ENCODE measurements around the gene C16orf89. TPM values are rescaled to one million over a fixed set of nuclear protein-coding genes. Genes with fewer than 3 reads are reported as not detected.

The C16orf89 gene
- total RNA-seq, 6 experiments from 2014 or later: not detected

GRCh38 chr16:5072334-5073278, 6.8 kb upstream of the C16orf89 start:
- peak overlapping the region; percentile 98 for H3K4me3 Mint-ChIP-seq
- TF ChIP-seq CTCF (IDR thresholded peaks at IDR 0.05): no peak
- no peak for DNase-seq
- peaks cover 23% of the 10 kb centered on the region for H3K4me1 Mint-ChIP-seq (ENCODE audit: low read depth)
- peak overlapping the region; percentile 97 for H3K27ac Mint-ChIP-seq
- peaks cover 2% of the 10 kb centered on the region for H3K27me3 Mint-ChIP-seq (ENCODE audit: insufficient read depth)
- H3K36me3 Mint-ChIP-seq (ENCODE audit: low read depth): peaks cover 11% of the 10 kb centered on the region; the same call in 1 of the 2 replicates
- H3K9me3 Mint-ChIP-seq: no peaks in the 10 kb centered on the region

- TF ChIP-seq CTCF (IDR thresholded peaks at IDR 0.05): no peak
- Mint-ChIP-seq H3K27me3 (ENCODE audit: insufficient read depth) (peaks cover 5% of the 10 kb centered on the region), H3K4me3 (peak within 1 kb of the TSS; percentile 98), H3K36me3 (ENCODE audit: low read depth) (peaks cover 11% of the 10 kb centered on the region; the same call in 1 of the 2 replicates), H3K9me3 (no peaks in the 10 kb centered on the region), H3K27ac (peak within 1 kb of the TSS; percentile 97), H3K4me1 (ENCODE audit: low read depth) (peaks cover 23% of the 10 kb centered on the region)
- DNase-seq: peak; percentile 80
Measured at GRCh38 chr16:5071681-5072333, 6.1 kb upstream of the C16orf89 start, which contains the start of gene ALG1. ALG1 (plus strand) TSS chr16:5071843; CDS start chr16:5071850, 7 bp downstream.

GRCh38 chr16:5071341-5071680, 5.6 kb upstream of the C16orf89 start:
- no peaks in the 10 kb centered on the region for H3K9me3 Mint-ChIP-seq
- no peak for TF ChIP-seq CTCF (IDR thresholded peaks at IDR 0.05)
- peaks cover 6% of the 10 kb centered on the region for H3K27me3 Mint-ChIP-seq (ENCODE audit: insufficient read depth)
- H3K27ac Mint-ChIP-seq: peak overlapping the region; percentile 97
- H3K4me1 Mint-ChIP-seq (ENCODE audit: low read depth): peaks cover 23% of the 10 kb centered on the region
- no peak for DNase-seq
- H3K4me3 Mint-ChIP-seq: peak overlapping the region; percentile 98
- peaks cover 11% of the 10 kb centered on the region; the same call in 1 of the 2 replicates for H3K36me3 Mint-ChIP-seq (ENCODE audit: low read depth)

GRCh38 chr16:5070431-5071186, 4.9 kb upstream of the C16orf89 start:
- TF ChIP-seq CTCF (IDR thresholded peaks at IDR 0.05): no peak
- H3K36me3 Mint-ChIP-seq (ENCODE audit: low read depth): peaks cover 11% of the 10 kb centered on the region; the same call in 1 of the 2 replicates
- H3K4me3 Mint-ChIP-seq: peak overlapping the region; percentile 98
- no peaks in the 10 kb centered on the region for H3K9me3 Mint-ChIP-seq
- peak overlapping the region; percentile 97; the same call in 1 of the 2 replicates for H3K27ac Mint-ChIP-seq
- H3K4me1 Mint-ChIP-seq (ENCODE audit: low read depth): peaks cover 23% of the 10 kb centered on the region
- peaks cover 12% of the 10 kb centered on the region for H3K27me3 Mint-ChIP-seq (ENCODE audit: insufficient read depth)
- DNase-seq: no peak

- Mint-ChIP-seq H3K36me3 (ENCODE audit: low read depth) (peaks cover 6% of the 10 kb centered on the region; the same call in 1 of the 2 replicates), H3K27ac (no peak overlapping the region), H3K27me3 (ENCODE audit: insufficient read depth) (peaks cover 14% of the 10 kb centered on the region), H3K9me3 (no peaks in the 10 kb centered on the region), H3K4me3 (no peak overlapping the region), H3K4me1 (ENCODE audit: low read depth) (peaks cover 23% of the 10 kb centered on the region)
- no peak for TF ChIP-seq CTCF (IDR thresholded peaks at IDR 0.05)
- no peak for DNase-seq
Measured at GRCh38 chr16:5069854-5070253, 4.1 kb upstream of the C16orf89 start.
